GM13976 (cell line): Measurements from ENCODE around the gene POLL.
A peak's percentile ranks its signal among the peaks of the same experiment; 100 is the strongest.

Experiments
- DNase-seq: peaks from one replicate; pipeline ENCODE4 v3.0.0; 2012; ENCODE audit warnings: low spot score
- in situ Hi-C: fragments of 300-500 bp; cut with MboI; formaldehyde crosslinking; loops from one replicate; pipeline ENCODE4 v1.12.0; 2022; ENCODE audit warnings: low sequenced_read_pairs, mixed read lengths, inconsistent platforms; ENCODE audit not compliant: unreplicated experiment
- TF ChIP-seq, protein P1 (sequence below): IDR thresholded peaks from 2 replicates; pipeline ENCODE4 v1.5.1; 2012; ENCODE audit warnings: borderline replicate concordance, mild to moderate bottlenecking; ENCODE audit not compliant: insufficient read depth; ENCODE audit errors: extremely low read depth, missing control alignments, control extremely low read depth

Gene POLL

DNA sequence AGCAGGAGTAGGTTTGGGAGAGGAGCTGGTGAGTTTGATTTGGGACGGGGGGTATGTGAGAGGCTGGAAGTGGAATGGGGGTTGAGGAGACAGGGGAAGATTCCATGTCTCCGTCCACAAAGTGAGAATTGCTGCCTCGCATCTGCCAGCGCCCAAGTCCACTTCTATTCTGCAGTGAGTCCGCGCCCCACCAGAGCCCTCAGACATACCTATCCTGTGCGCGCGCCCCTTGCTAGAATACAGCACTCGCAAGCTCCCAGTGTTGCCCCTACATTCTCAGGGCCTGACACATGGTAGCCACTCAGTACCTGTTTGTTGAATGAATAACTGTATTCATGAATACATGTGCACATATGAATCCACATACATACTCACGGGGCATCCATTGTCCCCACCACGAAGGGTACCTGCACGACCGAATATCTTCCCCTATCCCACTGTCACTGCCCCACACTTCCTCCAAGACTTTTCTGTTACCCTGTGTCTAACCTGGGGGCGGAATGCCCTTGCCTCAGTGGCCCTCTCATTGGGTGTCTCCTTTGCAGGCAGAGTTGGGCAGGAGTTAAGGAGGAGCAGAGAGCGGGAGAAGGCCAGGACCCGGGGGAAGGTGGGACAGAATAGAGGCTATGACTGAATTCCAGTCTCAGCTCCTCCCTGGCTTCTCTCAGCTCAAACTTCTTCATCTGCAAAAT lies 19.9 kb downstream of the POLL start:
- TF ChIP-seq, protein P1, sequence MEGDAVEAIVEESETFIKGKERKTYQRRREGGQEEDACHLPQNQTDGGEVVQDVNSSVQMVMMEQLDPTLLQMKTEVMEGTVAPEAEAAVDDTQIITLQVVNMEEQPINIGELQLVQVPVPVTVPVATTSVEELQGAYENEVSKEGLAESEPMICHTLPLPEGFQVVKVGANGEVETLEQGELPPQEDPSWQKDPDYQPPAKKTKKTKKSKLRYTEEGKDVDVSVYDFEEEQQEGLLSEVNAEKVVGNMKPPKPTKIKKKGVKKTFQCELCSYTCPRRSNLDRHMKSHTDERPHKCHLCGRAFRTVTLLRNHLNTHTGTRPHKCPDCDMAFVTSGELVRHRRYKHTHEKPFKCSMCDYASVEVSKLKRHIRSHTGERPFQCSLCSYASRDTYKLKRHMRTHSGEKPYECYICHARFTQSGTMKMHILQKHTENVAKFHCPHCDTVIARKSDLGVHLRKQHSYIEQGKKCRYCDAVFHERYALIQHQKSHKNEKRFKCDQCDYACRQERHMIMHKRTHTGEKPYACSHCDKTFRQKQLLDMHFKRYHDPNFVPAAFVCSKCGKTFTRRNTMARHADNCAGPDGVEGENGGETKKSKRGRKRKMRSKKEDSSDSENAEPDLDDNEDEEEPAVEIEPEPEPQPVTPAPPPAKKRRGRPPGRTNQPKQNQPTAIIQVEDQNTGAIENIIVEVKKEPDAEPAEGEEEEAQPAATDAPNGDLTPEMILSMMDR: no peak
- in situ Hi-C loops: loop anchor here (25.0 kb wide), 2 partner anchors 256 to 356 kb away; no protein-coding TSS in a partner anchor

DNA sequence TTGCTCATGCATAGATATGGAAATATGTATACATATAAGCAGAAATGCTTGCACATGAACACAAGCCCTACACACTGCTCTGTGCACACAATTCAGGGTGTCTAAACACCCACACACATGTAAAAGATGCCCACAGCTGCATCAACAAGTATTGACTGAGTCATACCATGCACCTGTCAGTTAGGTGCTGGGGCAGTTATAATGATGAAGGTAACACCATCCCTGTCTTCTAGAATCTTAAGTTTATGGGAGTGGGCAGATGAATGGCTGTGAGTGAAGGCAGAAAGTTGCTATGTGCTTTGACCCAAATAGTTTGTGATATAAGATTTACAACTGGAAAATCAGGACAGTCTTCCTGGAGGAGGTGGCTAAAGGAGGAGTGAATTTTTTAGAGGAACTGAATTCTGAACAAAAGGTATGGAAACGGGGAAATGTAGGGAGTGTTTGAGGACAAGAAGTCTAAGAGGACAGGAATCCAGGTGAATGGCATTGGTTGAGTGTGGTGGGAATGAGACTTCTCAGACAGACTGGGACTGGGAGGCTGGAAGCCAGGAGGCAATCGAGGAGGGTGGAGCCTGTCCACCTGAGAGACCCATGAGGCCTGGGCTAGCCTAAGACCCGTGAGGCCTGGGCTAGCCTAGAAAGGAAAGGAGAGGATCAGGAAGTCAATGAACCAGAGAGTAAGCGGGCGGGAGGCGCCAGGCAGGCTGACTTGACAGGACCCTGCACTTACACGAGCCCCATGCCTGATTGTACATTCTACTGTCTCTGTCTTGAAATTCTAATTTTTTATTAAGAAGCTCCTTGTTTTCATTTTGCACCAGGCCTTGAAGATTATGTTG lies 20.7 kb downstream of the POLL start:
- in situ Hi-C loops: loop anchor here (25.0 kb wide), 2 partner anchors 255 to 355 kb away; no protein-coding TSS in a partner anchor
- no peak for DNase-seq
- TF ChIP-seq, protein P1: no peak

More for the DNA sequence above, 19.9 kb downstream of the POLL start:
- DNase-seq: no peak

DNA sequence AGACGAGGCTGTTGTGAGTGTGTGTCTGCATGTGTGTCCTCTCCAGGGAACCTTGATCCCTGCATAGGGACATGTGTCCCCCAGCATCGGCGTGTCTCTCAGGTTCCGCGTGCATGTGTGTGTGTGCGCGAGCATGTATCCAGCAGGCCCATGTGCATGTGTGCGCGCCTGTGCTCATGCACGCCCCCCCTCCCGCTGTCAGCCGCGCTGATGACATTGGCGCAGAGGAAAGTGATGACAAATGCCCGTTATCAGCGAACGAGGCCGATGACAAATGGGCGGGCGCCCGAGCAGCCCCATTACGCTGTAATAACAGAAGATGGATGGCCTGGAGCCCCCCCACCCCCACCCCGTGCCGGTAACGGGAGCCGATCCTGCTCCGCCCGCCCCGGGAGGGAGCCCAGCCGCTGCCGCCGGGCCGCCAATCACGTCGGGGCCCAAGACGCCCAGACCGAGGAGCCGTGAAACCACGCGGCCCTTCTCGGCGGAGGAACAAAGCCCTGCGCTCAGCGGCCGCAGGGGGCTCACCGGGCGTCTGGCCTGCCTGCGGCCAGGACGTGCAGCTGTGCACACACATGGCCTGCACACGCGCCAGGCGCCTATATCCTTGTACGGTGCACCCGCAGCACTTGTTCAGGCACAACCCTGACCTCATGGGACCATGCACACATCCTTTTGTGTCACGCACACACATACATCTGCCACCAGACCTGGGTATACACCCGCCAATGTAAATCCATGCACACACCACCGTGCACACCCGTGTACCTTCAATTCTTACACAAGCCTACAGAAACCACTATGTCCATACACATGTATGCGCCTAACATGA lies 21.5 kb downstream of the POLL start:
- DNase-seq: peak; percentile 72
- TF ChIP-seq, protein P1: no peak
- in situ Hi-C loops: loop anchor here (25.0 kb wide), 2 partner anchors 254 to 354 kb away; no protein-coding TSS in a partner anchor

DNA sequence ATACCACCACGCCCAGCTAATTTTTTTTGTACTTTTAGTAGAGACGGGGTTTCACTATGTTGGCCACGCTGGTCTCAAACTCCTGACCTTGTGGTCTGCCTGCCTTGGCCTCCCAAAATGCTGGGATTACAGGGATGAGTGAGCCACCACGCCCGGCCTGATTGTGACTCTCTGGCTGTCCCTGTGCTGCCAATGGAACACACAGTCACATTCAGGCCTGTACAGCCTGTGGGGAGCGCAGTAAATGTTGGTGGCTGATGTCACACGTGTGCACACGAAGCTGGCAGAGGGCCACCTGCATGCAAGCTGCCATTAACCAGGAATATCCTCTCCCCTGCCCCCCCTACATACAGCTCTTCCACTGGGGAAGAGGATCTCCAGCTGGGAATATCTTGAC lies 22.1 kb downstream of the POLL start:
- DNase-seq: no peak
- in situ Hi-C loops: loop anchor here (25.0 kb wide), 2 partner anchors 254 to 354 kb away; no protein-coding TSS in a partner anchor
- TF ChIP-seq, protein P1: no peak

DNA sequence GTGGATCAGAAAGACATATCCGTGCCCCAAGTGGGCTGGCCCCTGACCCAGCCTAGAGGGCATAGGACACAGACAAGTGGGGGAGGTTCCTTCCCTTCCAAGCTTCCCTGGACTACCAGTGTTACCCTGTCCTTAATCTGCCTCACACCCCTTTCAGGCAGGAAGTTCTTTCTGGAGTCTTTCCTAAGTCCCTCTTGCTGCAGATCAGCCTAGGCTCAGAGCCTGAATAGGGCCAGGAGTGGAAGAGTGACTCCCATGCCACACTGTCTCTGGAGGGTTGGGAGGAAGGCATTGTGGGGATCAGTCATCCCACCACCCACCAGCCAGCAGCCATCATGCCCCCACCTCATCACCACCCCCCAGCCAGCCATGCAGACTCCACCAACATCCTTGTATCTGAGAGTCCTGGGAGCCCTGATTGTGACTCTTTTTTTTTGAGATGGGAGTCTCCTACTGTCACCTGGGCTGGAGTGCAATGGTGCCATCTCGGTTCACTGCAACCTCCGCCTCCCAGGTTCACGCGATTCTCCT lies 22.6 kb downstream of the POLL start:
- TF ChIP-seq, protein P1: no peak
- DNase-seq: no peak
- in situ Hi-C loops: loop anchor here (25.0 kb wide), 2 partner anchors 253 to 353 kb away; no protein-coding TSS in a partner anchor
